Measurements from ENCODE around the gene IRAK1. TPM values are rescaled to one million over a fixed set of nuclear protein-coding genes. Genes with fewer than 3 reads are reported as not detected.

The IRAK1 gene
- polyA plus RNA-seq, 1 experiment, result 42.6 TPM

- ChIA-PET POLR2A (interaction anchor here (0.7 kb wide), 1 partner anchor 59 kb away, joined by 4 read pairs; no protein-coding TSS in a partner anchor), CTCF (interaction anchor here (1.0 to 1.2 kb wide), 3 partner anchors 9 to 20 kb away, joined by 3 to 5 read pairs (median 4); no protein-coding TSS in a partner anchor)
- no peak for TF ChIP-seq CTCF (IDR thresholded peaks at IDR 0.05; ENCODE audit: insufficient read depth, low read depth, low read length)
- H3K4me3 ChIP-seq (ENCODE audit: low read depth, low read length), result no peak overlapping the region
- no peaks in the 10 kb centered on the region; the same call in 1 of the 2 replicates for H3K36me3 ChIP-seq (ENCODE audit: control insufficient read depth, insufficient read depth, low read length)
- H3K27me3 ChIP-seq (ENCODE audit: control insufficient read depth, insufficient read depth, low read length), result no peaks in the 10 kb centered on the region
- DNase-seq (ENCODE audit: low read depth), result no peak
These were observed 21.2 kb upstream of the IRAK1 start for GRCh38 chrX:154040863-154041262.

GRCh38 chrX:154040307-154040756 is 20.6 kb upstream of the IRAK1 start:
- no peaks in the 10 kb centered on the region; the same call in 1 of the 2 replicates for H3K36me3 ChIP-seq (ENCODE audit: control insufficient read depth, insufficient read depth, low read length)
- POLR2A ChIA-PET, result interaction anchor here (0.5 to 0.8 kb wide), 3 partner anchors 9 to 60 kb away, joined by 3 to 11 read pairs (median 4); no protein-coding TSS in a partner anchor
- DNase-seq (ENCODE audit: low read depth), result peak; percentile 89
- H3K4me3 ChIP-seq (ENCODE audit: low read depth, low read length), result no peak overlapping the region
- 0 out of 2 replicates have a peak, but pooled peaks have one; percentile 4 for TF ChIP-seq CTCF (IDR thresholded peaks at IDR 0.05; ENCODE audit: insufficient read depth, low read depth, low read length)
- no peaks in the 10 kb centered on the region for H3K27me3 ChIP-seq (ENCODE audit: control insufficient read depth, insufficient read depth, low read length)
- CTCF ChIA-PET, result interaction anchor here (0.5 to 1.2 kb wide), 5 partner anchors 10 to 86 kb away, joined by 3 to 5 read pairs (median 4); no protein-coding TSS in a partner anchor

GRCh38 chrX:154039577-154039976 is 19.9 kb upstream of the IRAK1 start:
- CTCF ChIA-PET, result interaction anchor here (1.0 to 1.2 kb wide), 3 partner anchors 10 to 26 kb away, joined by 3 to 5 read pairs (median 4); no protein-coding TSS in a partner anchor
- POLR2A ChIA-PET, result interaction anchor here (0.8 kb wide), 1 partner anchor 10 kb away, joined by 3 read pairs; no protein-coding TSS in a partner anchor
- Histone ChIP-seq H3K27me3 (ENCODE audit: control insufficient read depth, insufficient read depth, low read length) (no peaks in the 10 kb centered on the region), H3K36me3 (ENCODE audit: control insufficient read depth, insufficient read depth, low read length) (no peaks in the 10 kb centered on the region; the same call in none of the 2 replicates), H3K4me3 (ENCODE audit: low read depth, low read length) (no peak overlapping the region)
- no peak for DNase-seq (ENCODE audit: low read depth)
- TF ChIP-seq CTCF (IDR thresholded peaks at IDR 0.05; ENCODE audit: insufficient read depth, low read depth, low read length), result no peak

GRCh38 chrX:154038656-154039055 is 19.0 kb upstream of the IRAK1 start:
- Histone ChIP-seq H3K4me3 (ENCODE audit: low read depth, low read length) (no peak overlapping the region), H3K36me3 (ENCODE audit: control insufficient read depth, insufficient read depth, low read length) (no peaks in the 10 kb centered on the region; the same call in 1 of the 2 replicates), H3K27me3 (ENCODE audit: control insufficient read depth, insufficient read depth, low read length) (no peaks in the 10 kb centered on the region)
- TF ChIP-seq CTCF (IDR thresholded peaks at IDR 0.05; ENCODE audit: insufficient read depth, low read depth, low read length), result no peak
- no peak for DNase-seq (ENCODE audit: low read depth)
- ChIA-PET CTCF (no interaction called here), POLR2A (no interaction called here)

GRCh38 chrX:154037754-154038153 is 18.1 kb upstream of the IRAK1 start:
- Histone ChIP-seq H3K36me3 (ENCODE audit: control insufficient read depth, insufficient read depth, low read length) (no peaks in the 10 kb centered on the region; the same call in 1 of the 2 replicates), H3K27me3 (ENCODE audit: control insufficient read depth, insufficient read depth, low read length) (no peaks in the 10 kb centered on the region), H3K4me3 (ENCODE audit: low read depth, low read length) (no peak overlapping the region)
- DNase-seq (ENCODE audit: low read depth), result no peak
- POLR2A ChIA-PET, result no interaction called here
- CTCF ChIA-PET, result interaction anchor here (0.7 kb wide), 1 partner anchor 24 kb away, joined by 3 read pairs; no protein-coding TSS in a partner anchor
- no peak for TF ChIP-seq CTCF (IDR thresholded peaks at IDR 0.05; ENCODE audit: insufficient read depth, low read depth, low read length)

Measured in BJ (cell line).